PC-3 (cell line): ENCODE data around the gene IL1F10. TPM values are rescaled to one million over a fixed set of nuclear protein-coding genes. Genes with fewer than 3 reads are reported as not detected.
A peak's percentile ranks its signal among the peaks of the same experiment; 100 is the strongest.

Experiments used
- ATAC-seq: fragments of 200-7000 bp; cut with Tn5 transposase; 2 replicates; pipeline ENCODE4 v1.9.1; 2020; ENCODE audit warnings: mild to moderate bottlenecking, moderate library complexity
- BruUV-seq: library from RNA; stranded (reverse); fragments of 400-500 nt; replicated peaks from 2 replicates; lab custom pipeline; 2021; lab: Mats Ljungman, UMichigan
- CTCF ChIA-PET: fragments of 300-600 bp; sonication (Branson Sonifier 250); formaldehyde crosslinking; loops from one replicate; lab custom pipeline; 2022; ENCODE audit warnings: antibody characterized with exemption; lab: Charles Lee
- POLR2A ChIA-PET: fragments of 300-600 bp; sonication (Branson Sonifier 250); formaldehyde crosslinking; loops from one replicate; lab custom pipeline; 2022; ENCODE audit warnings: antibody characterized with exemption; ENCODE audit not compliant: unreplicated experiment; lab: Charles Lee
- DNase-seq: peaks from one replicate; pipeline ENCODE4 v3.0.0-alpha.2; 2015
- H2AFZ ChIP-seq: fragments of 300-600 bp; sonication (generic); 2 replicates; pipeline ENCODE4 v1.6.0; 2016; ENCODE audit warnings: antibody characterized with exemption, low read length
- H3F3A ChIP-seq: fragments of 300-600 bp; sonication (generic); one replicate; pipeline ENCODE4 v1.6.0; 2017; ENCODE audit warnings: antibody characterized with exemption, low read length, control low read depth, mild to moderate bottlenecking; ENCODE audit not compliant: unreplicated experiment
- H3K27ac ChIP-seq: fragments of 300-600 bp; sonication (generic); 2 replicates; pipeline ENCODE4 v1.5.1; 2016; ENCODE audit warnings: mild to moderate bottlenecking, low read length
- H3K27me3 ChIP-seq: fragments of 300-600 bp; sonication (generic); 2 replicates; pipeline ENCODE4 v1.6.1; 2016; ENCODE audit warnings: low read length, mixed read lengths
- H3K36me3 ChIP-seq: fragments of 300-600 bp; sonication (generic); 2 replicates; pipeline ENCODE4 v1.6.1; 2016; ENCODE audit warnings: low read depth, mixed run types, low read length, mixed read lengths
- H3K4me1 ChIP-seq: fragments of 300-600 bp; sonication (generic); 2 replicates; pipeline ENCODE4 v1.5.1; 2016; ENCODE audit warnings: low read length; ENCODE audit not compliant: insufficient read depth
- H3K4me2 ChIP-seq: fragments of 300-600 bp; sonication (generic); 2 replicates; pipeline ENCODE4 v1.6.0; 2016; ENCODE audit warnings: low read length
- H3K4me3 ChIP-seq: fragments of 300-600 bp; sonication (generic); 2 replicates; pipeline ENCODE4 v1.5.1; 2016; ENCODE audit warnings: mild to moderate bottlenecking, low read length, mixed read lengths
- H3K79me2 ChIP-seq: fragments of 300-600 bp; sonication (generic); 2 replicates; pipeline ENCODE4 v1.6.1; 2017; ENCODE audit warnings: low read length, mixed read lengths
- H3K9ac ChIP-seq: fragments of 300-600 bp; sonication (generic); 2 replicates; pipeline ENCODE4 v1.6.0; 2016; ENCODE audit warnings: mild to moderate bottlenecking, low read length
- H3K9me2 ChIP-seq: fragments of 300-600 bp; sonication (generic); replicated peaks from 2 replicates; pipeline ENCODE4 v1.6.1; 2016; ENCODE audit warnings: mixed run types, low read length, mixed read lengths
- H3K9me3 ChIP-seq: fragments of 300-600 bp; sonication (generic); 2 replicates; pipeline ENCODE4 v1.6.1; 2016; ENCODE audit warnings: low read length, mixed read lengths
- H4K20me1 ChIP-seq: fragments of 300-600 bp; sonication (generic); 2 replicates; pipeline ENCODE4 v1.6.1; 2016; ENCODE audit warnings: low read length, mixed read lengths
- EZH2 ChIP-seq: fragments of 300-600 bp; sonication (generic); IDR thresholded peaks from one replicate; pipeline ENCODE4 v1.6.1; 2017; ENCODE audit warnings: antibody characterized with exemption, mild to moderate bottlenecking, low read length; ENCODE audit not compliant: unreplicated experiment
- EZH2phosphoT487 ChIP-seq: fragments of 300-600 bp; sonication (generic); IDR thresholded peaks from 2 replicates; pipeline ENCODE4 v1.6.1; 2018; ENCODE audit warnings: mild to moderate bottlenecking, antibody characterized with exemption, low read length, borderline replicate concordance
- intact Hi-C: fragments of 100-400 bp; cut with micrococcal nuclease; formaldehyde crosslinking; loops from 2 replicates; pipeline ENCODE4 v1.9.0; 2023
- total RNA-seq: library from RNA; depleted of rRNA; stranded (reverse); fragments of >200 nt; gene quantifications from 2 replicates; pipeline ENCODE4 v1.2.3, GENCODE V29; 2014
- TF ChIP-seq, protein P1 (sequence below): fragments of 300-600 bp; sonication (generic); conservative IDR thresholded peaks from 2 replicates; pipeline ENCODE4 v1.5.1; 2017; ENCODE audit warnings: antibody characterized with exemption, low read depth, mild to moderate bottlenecking, low read length

IL1F10 gene
- total RNA-seq, 1 experiment from 2014 or later: not detected

GRCh38 chr2:113070606-113070975, 2.8 kb downstream of the IL1F10 start:
- TF ChIP-seq, protein P1, sequence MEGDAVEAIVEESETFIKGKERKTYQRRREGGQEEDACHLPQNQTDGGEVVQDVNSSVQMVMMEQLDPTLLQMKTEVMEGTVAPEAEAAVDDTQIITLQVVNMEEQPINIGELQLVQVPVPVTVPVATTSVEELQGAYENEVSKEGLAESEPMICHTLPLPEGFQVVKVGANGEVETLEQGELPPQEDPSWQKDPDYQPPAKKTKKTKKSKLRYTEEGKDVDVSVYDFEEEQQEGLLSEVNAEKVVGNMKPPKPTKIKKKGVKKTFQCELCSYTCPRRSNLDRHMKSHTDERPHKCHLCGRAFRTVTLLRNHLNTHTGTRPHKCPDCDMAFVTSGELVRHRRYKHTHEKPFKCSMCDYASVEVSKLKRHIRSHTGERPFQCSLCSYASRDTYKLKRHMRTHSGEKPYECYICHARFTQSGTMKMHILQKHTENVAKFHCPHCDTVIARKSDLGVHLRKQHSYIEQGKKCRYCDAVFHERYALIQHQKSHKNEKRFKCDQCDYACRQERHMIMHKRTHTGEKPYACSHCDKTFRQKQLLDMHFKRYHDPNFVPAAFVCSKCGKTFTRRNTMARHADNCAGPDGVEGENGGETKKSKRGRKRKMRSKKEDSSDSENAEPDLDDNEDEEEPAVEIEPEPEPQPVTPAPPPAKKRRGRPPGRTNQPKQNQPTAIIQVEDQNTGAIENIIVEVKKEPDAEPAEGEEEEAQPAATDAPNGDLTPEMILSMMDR: no peak
- TF ChIP-seq EZH2phosphoT487 (no peak), EZH2 (no peak)
- no peak overlapping the region for H3K9ac ChIP-seq
- peaks cover 36% of the 10 kb centered on the region for H3K4me1 ChIP-seq
- no peaks in the 10 kb centered on the region for H3K27me3 ChIP-seq
- DNase-seq (no peak), ATAC-seq (no peak)
- peaks cover 12% of the 10 kb centered on the region for H3F3A ChIP-seq
- no peaks in the 10 kb centered on the region for H3K9me3 ChIP-seq
- no peaks in the 10 kb centered on the region for H3K36me3 ChIP-seq
- peak overlapping the region; percentile 95 for H3K27ac ChIP-seq
- H3K9me2 ChIP-seq: no peaks in the 10 kb centered on the region
- intact Hi-C loops: no loop called here
- POLR2A ChIA-PET: interaction anchor here (0.7 kb wide), 1 partner anchor 7 kb away, joined by 4 read pairs; no protein-coding TSS in a partner anchor
- no peaks in the 10 kb centered on the region for H3K79me2 ChIP-seq
- 0 out of 2 replicates have a peak overlapping the region, but pooled peaks have one; percentile 1 for H3K4me2 ChIP-seq
- no peaks in the 10 kb centered on the region for H4K20me1 ChIP-seq
- CTCF ChIA-PET: no interaction called here
- no peak overlapping the region for H3K4me3 ChIP-seq
- no TSS peak for BruUV-seq
- no peak overlapping the region for H2AFZ ChIP-seq

DNA sequence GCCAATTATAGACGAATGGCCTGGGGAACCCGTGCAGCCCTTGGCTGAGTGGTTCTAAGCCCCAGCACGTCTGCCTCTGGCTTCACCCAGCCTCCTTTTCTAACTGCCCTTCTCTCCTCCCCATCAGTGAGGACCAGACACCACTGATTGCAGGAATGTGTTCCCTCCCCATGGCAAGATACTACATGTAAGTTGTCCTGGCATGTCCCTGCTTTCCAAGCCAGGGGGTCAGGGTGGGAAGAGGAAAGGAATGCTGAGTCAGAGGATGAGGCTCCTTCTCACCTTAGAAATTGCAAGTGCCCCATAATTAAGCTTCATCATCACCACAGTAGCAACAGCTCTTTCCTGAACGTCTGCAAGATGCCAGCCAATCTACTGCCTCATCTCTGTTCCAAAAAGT, 4.8 kb downstream of the IL1F10 start:
- intact Hi-C loops: no loop called here
- BruUV-seq: no TSS peak

DNA sequence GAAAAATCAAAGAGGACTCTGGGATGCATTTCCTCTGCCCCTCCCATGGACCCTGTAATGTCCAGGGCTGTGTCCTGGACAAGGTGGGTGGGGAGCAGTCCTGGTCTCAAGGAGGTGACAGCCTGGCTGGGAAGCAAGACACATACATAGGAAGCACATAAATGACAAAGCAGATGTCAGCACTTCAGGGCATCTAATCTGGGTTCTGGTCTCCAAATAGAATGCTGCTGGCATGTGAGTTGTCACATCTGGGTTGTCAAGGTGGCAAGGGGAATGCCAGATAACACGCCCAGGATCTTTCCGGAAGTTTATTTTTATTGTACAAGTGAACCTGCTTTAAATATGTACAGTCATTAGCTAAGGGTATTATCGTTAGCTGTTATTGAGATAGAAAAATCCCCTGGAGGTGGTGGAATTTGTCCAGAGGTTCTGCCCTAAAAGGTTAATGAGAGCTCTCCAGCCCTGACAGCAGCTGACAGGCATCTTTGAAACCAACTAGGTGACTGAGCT, 5.6 kb downstream of the IL1F10 start:
- no peak overlapping the region for H3K27ac ChIP-seq
- DNase-seq (no peak), ATAC-seq (no peak)
- no TSS peak for BruUV-seq
- TF ChIP-seq EZH2: no peak
- TF ChIP-seq EZH2phosphoT487: no peak
- TF ChIP-seq, protein P1: no peak
- H3K4me2 ChIP-seq: no peak overlapping the region
- no peak overlapping the region for H3K9ac ChIP-seq
- no peak overlapping the region for H3K4me3 ChIP-seq
- no peaks in the 10 kb centered on the region for H3K79me2 ChIP-seq
- H3K9me2 ChIP-seq: no peaks in the 10 kb centered on the region
- H3K27me3 ChIP-seq: no peaks in the 10 kb centered on the region
- POLR2A ChIA-PET: no interaction called here
- intact Hi-C loops: no loop called here
- H3K36me3 ChIP-seq: no peaks in the 10 kb centered on the region
- H4K20me1 ChIP-seq: no peaks in the 10 kb centered on the region
- H2AFZ ChIP-seq: no peak overlapping the region
- H3K4me1 ChIP-seq: peaks cover 41% of the 10 kb centered on the region
- CTCF ChIA-PET: no interaction called here
- H3F3A ChIP-seq: peaks cover 6% of the 10 kb centered on the region
- no peaks in the 10 kb centered on the region for H3K9me3 ChIP-seq

More for the DNA sequence above, 4.8 kb downstream of the IL1F10 start:
- H4K20me1 ChIP-seq: no peaks in the 10 kb centered on the region
- TF ChIP-seq, protein P1: no peak
- TF ChIP-seq EZH2: no peak
- no peak for TF ChIP-seq EZH2phosphoT487
- peaks cover 12% of the 10 kb centered on the region for H3F3A ChIP-seq
- ATAC-seq (no peak), DNase-seq (no peak)
- no peak overlapping the region for H3K4me3 ChIP-seq
- no peaks in the 10 kb centered on the region for H3K9me3 ChIP-seq
- H3K36me3 ChIP-seq: no peaks in the 10 kb centered on the region
- ChIA-PET POLR2A (no interaction called here), CTCF (no interaction called here)
- H3K9ac ChIP-seq: no peak overlapping the region
- H3K79me2 ChIP-seq: no peaks in the 10 kb centered on the region
- no peaks in the 10 kb centered on the region for H3K27me3 ChIP-seq
- H3K9me2 ChIP-seq: no peaks in the 10 kb centered on the region
- H3K4me2 ChIP-seq: no peak overlapping the region
- no peak overlapping the region for H2AFZ ChIP-seq
- no peak overlapping the region for H3K27ac ChIP-seq
- H3K4me1 ChIP-seq: peaks cover 42% of the 10 kb centered on the region
